Cortex of kidney (tissue), 1 donor: Measurements from ENCODE around the gene FRG2.
"Not testable (repeated sequence)": the region's sequence is repeated elsewhere in the genome, so short reads cannot be mapped to it uniquely, and the experiment has no call there.

Source experiments
- DNase-seq: peaks from one replicate; lab custom pipeline; 2025; lab: John Stamatoyannopoulos, UW

FRG2 gene

DNA sequence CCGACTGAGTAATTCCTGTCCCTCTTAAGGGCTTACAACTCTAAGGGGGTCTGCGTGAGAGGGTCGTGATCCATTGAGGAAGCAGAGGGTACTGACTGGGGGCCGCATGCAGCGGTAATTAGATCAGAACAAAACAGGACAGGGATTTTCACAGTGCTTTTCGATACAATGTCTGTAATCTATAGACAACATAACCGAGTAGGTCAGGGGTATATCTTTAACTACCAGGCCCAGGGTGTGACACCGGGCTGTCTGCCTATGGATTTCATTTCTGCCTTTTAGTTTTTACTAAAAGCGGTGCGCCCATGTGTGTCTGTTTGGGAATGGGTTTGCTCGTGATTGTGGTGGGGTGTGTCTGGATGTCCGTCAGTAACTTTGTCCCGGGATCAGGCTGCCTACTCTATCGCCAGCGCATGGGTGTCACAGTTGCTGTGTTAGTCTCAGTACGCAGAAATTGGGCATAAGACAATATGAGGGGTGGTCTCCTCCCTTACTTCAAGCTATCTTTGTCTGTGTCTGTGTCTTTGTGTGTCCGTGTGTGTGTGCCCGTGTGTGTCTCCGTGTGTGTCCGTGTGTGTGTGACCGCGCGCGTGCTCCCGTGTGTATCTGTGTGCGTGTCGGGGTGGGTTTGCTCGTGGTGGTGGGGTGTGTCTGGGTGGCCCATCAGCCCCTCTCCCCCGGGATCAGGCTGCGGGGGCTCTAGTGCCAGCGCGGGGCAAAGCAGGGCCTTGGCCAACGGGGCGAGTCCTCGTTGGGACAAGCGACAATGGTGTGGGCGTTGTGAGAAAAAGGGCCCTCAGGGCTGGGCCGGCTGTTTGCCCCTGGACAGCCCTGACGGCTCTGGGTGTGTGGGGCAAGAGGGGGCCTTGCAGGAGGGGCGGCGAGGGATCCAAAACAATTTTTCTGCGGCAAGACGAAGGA is 10.4 kb downstream of the FRG2 start:
- no peak for DNase-seq

DNA sequence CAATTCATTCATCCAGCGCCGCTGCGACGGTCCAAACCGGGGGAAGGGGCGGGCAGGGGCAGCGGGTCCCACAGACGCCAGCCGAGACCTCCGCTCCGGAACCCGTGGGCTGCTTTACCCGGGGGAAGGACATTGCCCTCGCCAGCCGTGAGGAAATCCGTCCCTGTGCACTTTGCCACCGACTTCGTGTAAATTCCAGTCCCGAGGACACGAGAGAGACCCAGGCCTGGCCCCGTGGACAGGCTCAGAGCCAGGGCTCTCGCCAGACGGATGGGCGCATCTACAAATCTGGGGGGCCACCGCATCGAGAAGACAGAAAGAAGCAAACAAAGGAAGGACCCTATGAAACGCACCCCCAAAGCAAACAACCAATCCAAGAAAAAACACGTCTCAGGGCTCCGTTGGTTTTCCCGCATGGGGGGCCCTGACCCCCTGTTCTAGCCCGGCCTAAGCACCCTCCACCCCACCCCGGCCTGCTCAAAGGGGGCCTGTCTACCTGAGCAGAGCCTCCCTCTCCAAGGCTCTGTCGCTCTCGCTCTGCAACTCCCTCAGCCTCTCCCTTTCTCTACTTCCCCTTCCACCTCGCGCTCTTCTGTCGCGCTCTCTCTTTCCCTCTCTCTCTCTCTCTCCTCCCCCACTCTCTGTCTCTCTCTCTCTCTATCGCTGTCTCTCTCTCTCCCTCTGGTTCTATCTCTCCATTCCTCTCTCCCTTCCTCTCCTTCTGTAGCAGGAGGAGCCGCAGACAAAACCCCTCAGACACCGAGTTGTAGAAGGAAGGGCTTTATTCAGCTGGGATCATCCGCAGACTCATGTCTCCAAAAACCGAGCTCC is 11.3 kb downstream of the FRG2 start:
- DNase-seq = no peak

DNA sequence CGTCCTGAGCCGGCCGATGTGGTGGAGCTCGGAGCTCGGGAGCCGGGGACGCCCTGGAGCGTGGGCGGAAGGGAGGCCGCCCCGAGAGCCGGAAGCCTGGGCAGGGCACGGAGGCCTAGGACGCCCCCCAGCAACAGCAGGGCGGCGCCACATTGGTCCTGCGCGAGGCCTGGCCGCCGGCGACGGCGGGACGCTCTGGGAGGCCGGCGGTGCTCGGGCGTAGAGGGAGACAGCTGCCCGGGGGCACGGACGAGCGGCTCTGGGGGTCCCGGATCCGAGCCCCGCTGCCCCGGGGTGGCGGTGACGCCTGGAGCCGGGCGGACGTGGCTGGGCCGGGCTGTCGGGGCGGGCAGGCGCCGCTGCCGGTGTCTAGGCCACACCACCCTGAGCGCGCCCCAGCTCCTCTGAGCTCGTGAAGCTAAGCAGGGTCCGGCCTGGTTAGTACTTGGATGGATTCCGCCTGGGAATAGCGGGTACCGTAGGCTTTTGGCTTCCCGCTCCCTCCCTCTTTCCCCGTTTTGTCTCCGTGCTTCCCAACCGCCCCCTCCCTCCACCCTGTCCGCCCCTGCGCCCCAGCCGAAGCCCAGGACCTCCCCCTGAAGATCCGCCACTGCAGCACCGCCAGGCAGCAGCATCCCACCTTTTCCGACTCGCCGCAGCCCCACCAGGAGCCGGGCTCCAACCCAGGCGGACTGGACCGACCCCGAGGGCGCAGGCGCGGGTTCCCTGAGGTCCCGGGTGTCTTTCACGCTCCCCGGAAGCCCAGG is 12.1 kb downstream of the FRG2 start:
- no peak for DNase-seq

DNA sequence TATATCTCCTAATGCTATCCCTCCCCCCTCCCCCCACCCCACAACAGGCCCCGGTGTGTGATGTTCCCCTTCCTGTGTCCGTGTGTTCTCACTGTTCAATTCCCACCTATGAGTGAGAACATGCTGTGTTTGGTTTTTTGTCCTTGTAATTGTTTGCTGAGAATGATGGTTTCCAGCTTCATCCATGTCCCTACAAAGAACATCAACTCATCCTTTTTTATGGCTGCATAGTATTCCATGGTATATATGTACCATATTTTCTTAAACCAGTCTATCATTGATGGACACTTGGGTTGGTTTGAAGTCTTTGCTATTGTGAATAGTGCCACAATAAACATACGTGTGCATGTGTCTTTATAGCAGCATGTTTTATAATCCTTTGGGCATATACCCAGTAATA is 37.1 kb downstream of the FRG2 start:
- not testable (repeated sequence) for DNase-seq

DNA sequence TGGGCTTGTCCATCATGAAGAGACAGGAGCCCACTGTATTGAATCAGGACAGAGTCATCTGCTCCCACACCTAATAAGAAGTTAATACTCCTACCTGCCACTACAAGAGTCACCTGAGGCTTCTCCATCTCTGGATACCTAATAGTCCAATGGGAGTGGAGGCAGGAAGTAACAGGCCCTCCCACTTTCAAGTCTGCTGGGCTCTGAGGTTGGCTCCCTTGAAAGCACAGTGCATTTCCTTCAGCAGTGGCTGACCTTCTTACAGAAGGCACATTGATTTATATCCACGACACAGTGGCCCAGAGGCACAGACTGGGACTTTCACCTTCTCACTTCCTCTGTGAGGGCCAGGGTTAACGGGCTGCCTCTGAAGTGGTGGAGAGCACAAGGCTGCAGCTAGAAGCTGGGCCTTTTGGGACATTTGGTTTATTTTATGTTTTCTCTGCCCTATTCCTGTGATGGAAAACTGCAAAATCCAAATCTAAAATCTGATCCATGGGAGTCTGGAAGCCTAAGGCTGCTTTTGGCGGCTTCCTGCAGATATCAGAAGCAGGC is 38.1 kb downstream of the FRG2 start:
- DNase-seq = no peak

DNA sequence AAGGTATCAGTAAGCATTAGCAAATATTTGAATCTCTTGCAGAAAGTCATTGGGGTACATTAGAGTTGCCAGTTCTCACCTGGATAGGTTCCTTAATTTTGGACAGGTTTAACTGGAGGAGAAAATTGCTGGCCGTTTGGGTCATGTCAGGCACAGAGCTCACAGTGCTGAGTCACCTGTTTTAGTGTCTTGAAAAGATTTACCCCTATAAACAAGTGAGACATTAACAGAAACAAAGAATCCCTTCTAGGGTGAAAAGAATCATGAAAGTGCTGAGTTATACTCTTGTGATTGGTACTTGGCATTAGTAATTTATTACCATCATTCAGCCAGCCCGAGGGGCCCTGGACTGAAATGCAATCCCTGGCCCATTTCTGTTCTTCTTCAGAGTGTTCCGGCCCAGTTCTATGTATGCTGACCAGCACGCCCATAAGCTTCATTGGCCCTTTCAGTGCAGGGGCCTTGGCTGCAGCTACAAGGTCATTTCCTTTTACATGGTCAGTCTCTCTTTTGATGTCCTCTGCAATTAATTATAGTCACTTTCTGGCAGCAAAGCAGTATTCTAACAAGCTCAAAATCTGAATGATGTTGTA is 41.3 kb downstream of the FRG2 start:
- DNase-seq = not testable (repeated sequence)

DNA sequence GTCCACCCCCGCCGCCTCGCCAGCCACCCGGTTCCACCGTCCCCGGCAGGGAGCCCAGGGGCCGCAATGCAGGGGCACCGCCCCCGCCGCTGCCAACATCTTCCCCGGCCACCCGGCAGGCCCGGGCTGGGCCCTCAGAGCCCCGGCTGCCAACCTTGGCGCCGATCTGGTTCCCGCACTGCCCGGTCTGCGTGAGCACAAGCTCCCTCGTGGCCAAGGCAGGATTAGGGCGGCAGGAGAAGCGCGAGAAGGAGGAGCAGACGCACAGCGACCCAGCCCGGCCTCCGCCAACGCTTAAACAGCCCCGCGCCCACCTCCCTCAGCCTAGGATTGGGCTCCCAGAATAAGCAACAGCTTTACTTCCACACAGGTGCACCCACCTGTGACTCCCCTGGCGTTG is 42.4 kb downstream of the FRG2 start:
- not testable (repeated sequence) for DNase-seq

DNA sequence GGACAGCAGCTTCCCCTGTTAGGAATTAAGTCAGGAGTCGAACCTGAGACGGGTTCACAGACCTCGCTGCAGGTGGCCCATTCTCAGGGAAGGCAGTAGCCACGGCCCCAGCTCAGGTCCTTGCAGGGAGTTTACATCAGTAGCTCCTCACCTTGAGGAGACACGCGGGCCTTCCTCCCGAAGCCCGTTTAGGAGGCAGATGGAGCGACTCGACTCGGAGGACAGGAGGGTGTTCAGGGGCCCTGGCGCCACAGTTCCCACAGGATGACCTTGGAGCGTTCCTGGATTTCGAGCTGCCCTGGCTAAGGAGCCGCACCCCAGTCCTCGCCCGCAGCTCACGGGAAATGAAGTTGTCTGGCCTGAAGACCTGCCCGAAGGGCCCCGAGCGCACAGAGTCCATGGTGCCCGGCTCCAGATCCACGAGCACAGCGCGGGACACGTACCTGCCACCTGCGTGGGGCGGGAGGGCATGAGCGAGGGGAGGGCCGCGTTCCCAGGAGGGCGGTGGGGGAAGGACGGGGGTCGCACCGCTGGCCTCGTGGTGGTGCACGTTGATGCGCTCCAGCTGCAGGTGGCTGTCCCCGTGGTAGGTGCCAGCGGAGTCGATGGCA is 43.0 kb downstream of the FRG2 start:
- DNase-seq = not testable (repeated sequence)

DNA sequence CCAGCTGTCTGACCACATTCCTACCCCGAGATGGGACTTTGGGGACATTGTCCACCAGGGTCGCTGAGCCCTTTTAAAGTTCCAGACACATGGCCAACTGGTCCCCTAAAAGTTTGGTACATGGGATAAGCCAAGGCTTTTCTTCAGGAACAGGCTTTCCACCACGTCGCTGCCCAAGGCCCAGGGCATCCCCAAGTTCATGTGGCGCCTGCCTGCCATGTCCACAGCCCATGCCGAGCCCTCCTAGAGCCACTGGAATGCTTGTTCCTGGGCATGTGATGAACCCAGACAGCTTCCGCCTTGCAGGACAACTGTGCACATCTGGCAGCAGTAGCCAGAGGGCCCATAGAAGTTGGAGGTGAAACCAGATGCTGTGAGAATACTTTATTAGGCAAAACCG is 45.1 kb downstream of the FRG2 start:
- no peak for DNase-seq

DNA sequence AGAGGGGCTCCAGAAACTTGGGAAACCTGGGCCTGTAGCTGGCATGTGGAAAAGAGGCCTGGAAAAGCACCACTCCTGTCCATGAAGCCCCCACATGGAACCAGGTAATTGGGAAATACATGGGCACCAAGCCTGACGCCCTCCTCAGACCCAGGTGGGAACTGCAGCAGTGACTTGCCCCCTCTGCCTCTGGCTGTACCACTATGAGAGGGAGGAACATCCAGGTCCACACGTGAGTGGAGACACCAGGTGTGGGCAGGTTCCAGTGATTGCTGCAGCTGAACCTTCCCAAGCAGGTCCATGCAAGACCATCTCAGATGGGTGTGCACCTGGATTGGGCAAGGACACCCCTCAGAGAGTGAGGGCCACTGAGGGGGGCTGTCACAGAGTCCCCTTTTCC is 46.8 kb downstream of the FRG2 start:
- not testable (repeated sequence) for DNase-seq

DNA sequence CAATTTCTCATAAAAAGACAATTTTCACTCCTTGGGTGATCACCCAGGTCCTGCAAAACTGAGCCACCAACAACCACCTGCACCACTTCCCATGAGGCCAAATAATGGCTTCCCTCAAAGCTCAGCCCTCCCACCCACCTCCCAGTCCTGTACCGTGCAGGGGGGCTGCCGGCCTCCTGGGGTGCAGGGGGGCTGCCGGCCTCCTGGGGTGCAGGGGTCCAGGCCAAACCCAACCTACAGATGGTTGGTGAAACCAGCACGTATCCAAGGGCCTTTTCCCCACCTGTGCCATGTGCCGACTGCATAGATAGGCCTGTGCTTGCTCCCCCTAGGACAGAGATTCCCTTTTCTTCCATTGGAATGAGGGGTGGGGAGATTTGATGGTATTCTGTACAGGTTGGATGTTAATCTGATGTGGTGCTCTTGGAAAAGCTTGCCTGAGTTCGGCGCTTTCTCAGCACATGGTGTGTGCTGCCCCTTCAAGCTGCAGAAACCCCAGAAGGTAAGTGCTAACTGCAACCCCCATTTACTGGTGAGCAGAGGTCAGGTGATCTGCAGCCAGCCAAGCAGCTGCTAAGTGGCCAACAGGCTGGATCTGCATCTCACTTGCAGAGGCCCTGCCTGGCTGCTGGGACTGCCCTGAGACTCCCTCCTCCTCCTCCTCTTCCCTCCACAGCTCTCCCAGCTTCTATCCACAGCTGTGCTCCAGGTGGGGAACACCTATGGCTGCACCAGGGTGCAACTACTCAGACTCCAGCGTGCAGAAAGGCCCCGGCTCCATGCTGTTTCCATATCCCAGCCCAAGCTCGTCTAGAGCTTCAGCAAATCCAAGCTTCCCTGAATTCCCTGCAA is 47.6 kb downstream of the FRG2 start:
- no peak for DNase-seq
